Karpas-422 (cell line): ENCODE measurements around the gene MRAP. TPM values are rescaled to one million over a fixed set of nuclear protein-coding genes. Genes with fewer than 3 reads are reported as not detected.
"Not testable (repeated sequence)": the region's sequence is repeated elsewhere in the genome, so short reads cannot be mapped to it uniquely, and the experiment has no call there.

Experiments used
- DNase-seq: peaks from one replicate; pipeline ENCODE4 v3.0.0-alpha.2; 2015
- H2AFZ ChIP-seq: fragments of 200-600 bp; sonication (generic); 2 replicates; pipeline ENCODE4 v1.6.1; 2014; ENCODE audit warnings: antibody characterized with exemption, low read length, mixed read lengths
- H3K27ac ChIP-seq: fragments of 200-600 bp; sonication (generic); 2 replicates; pipeline ENCODE4 v1.5.1; 2014; ENCODE audit warnings: mild to moderate bottlenecking, low read length, moderate library complexity
- H3K27me3 ChIP-seq: fragments of 200-600 bp; sonication (generic); 2 replicates; pipeline ENCODE4 v1.6.1; 2014; ENCODE audit warnings: low read length, mixed read lengths
- H3K36me3 ChIP-seq: fragments of 200-600 bp; sonication (generic); 2 replicates; pipeline ENCODE4 v1.6.1; 2014; ENCODE audit warnings: low read length, mixed read lengths; ENCODE audit not compliant: insufficient read depth
- H3K4me1 ChIP-seq: fragments of 200-600 bp; sonication (generic); 2 replicates; pipeline ENCODE4 v1.6.1; 2014; ENCODE audit warnings: mild to moderate bottlenecking, low read length, mixed read lengths
- H3K4me2 ChIP-seq: fragments of 200-600 bp; sonication (generic); 2 replicates; pipeline ENCODE4 v1.6.1; 2014; ENCODE audit warnings: low read length, low read depth, mild to moderate bottlenecking; ENCODE audit not compliant: poor library complexity, severe bottlenecking
- H3K4me3 ChIP-seq: fragments of 200-600 bp; sonication (generic); 2 replicates; pipeline ENCODE4 v1.5.1; 2014; ENCODE audit warnings: mild to moderate bottlenecking, antibody characterized with exemption, low read length, mixed read lengths
- H3K79me2 ChIP-seq: fragments of 200-600 bp; sonication (generic); 2 replicates; pipeline ENCODE4 v1.6.1; 2014; ENCODE audit warnings: mild to moderate bottlenecking, low read length, mixed read lengths
- H3K9ac ChIP-seq: fragments of 200-600 bp; sonication (generic); 2 replicates; pipeline ENCODE4 v1.6.0; 2014; ENCODE audit warnings: low read length
- H3K9me2 ChIP-seq: fragments of 200-600 bp; sonication (generic), shearing (Covaris generic); replicated peaks from 2 replicates; pipeline ENCODE4 v1.6.0; 2014; ENCODE audit warnings: mild to moderate bottlenecking, low read length, moderate library complexity; ENCODE audit not compliant: insufficient read depth
- H3K9me3 ChIP-seq: fragments of 300-700, 200-600 bp; sonication (generic); 2 replicates; pipeline ENCODE4 v1.6.1; 2014; ENCODE audit warnings: low read length, mixed read lengths
- H4K20me1 ChIP-seq: fragments of 200-600 bp; sonication (generic); 2 replicates; pipeline ENCODE4 v1.6.1; 2014; ENCODE audit warnings: mild to moderate bottlenecking, antibody characterized with exemption, low read length, low read depth; ENCODE audit not compliant: insufficient read depth
- total RNA-seq: library from RNA; depleted of rRNA; stranded (reverse); fragments of >200 nt; shearing (Covaris generic); gene quantifications from 2 replicates; pipeline ENCODE4 v1.2.3, GENCODE V29; 2014; ENCODE audit warnings: low replicate concordance

The MRAP gene
- total RNA-seq, 1 experiment from 2014 or later: not detected

GRCh38 chr21:32302560-32302959, 3.9 kb downstream of the MRAP start:
- Histone ChIP-seq H3K27ac (no peak overlapping the region), H3K4me2 (no peak overlapping the region), H3K4me1 (no peaks in the 10 kb centered on the region), H2AFZ (no peak overlapping the region), H4K20me1 (no peaks in the 10 kb centered on the region), H3K9me3 (no peaks in the 10 kb centered on the region), H3K9ac (no peak overlapping the region), H3K9me2 (no peaks in the 10 kb centered on the region), H3K79me2 (no peaks in the 10 kb centered on the region), H3K36me3 (peaks cover 6% of the 10 kb centered on the region; the same call in 1 of the 2 replicates), H3K4me3 (no peak overlapping the region), H3K27me3 (no peaks in the 10 kb centered on the region)
- DNase-seq: no peak

DNA sequence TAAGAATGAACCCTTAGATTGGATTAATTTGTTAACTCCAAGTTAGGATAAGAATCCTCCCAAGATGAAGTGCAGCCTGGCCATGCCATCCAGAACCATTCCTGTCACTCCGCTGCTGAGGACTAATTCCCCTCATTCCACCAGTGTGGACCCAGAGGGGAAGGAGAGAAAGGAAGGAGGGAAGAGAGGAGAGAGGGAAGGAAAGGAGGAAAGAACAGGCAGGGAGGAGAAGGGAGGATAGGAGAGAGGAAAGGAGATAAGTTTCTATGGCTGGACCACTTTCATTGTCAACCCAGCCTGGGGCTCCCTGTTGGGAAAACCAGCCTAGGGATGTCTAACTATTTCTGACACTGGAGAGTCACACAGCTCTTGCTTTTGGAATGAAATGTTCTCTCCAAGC, 4.7 kb downstream of the MRAP start:
- Histone ChIP-seq H3K4me3 (no peak overlapping the region), H3K9me3 (no peaks in the 10 kb centered on the region), H3K79me2 (no peaks in the 10 kb centered on the region), H3K9ac (no peak overlapping the region), H3K36me3 (peaks cover 6% of the 10 kb centered on the region; the same call in 1 of the 2 replicates), H3K27me3 (no peaks in the 10 kb centered on the region), H3K4me2 (no peak overlapping the region), H4K20me1 (no peaks in the 10 kb centered on the region), H3K9me2 (no peaks in the 10 kb centered on the region), H3K4me1 (no peaks in the 10 kb centered on the region), H2AFZ (no peak overlapping the region), H3K27ac (no peak overlapping the region)
- no peak for DNase-seq

GRCh38 chr21:32304998-32305397, 6.3 kb downstream of the MRAP start:
- DNase-seq: no peak
- no peaks in the 10 kb centered on the region for H3K27me3 ChIP-seq
- H3K9ac ChIP-seq: no peak overlapping the region
- peaks cover 6% of the 10 kb centered on the region; the same call in 1 of the 2 replicates for H3K36me3 ChIP-seq
- no peak overlapping the region for H3K4me2 ChIP-seq
- H4K20me1 ChIP-seq: no peaks in the 10 kb centered on the region
- no peak overlapping the region for H3K27ac ChIP-seq
- no peaks in the 10 kb centered on the region for H3K9me3 ChIP-seq
- no peaks in the 10 kb centered on the region for H3K4me1 ChIP-seq
- no peak overlapping the region for H2AFZ ChIP-seq
- H3K79me2 ChIP-seq: no peaks in the 10 kb centered on the region
- H3K4me3 ChIP-seq: no peak overlapping the region
- H3K9me2 ChIP-seq: no peaks in the 10 kb centered on the region

GRCh38 chr21:32306021-32306780, 7.5 kb downstream of the MRAP start:
- H3K9me2 ChIP-seq: no peaks in the 10 kb centered on the region
- no peaks in the 10 kb centered on the region for H3K9me3 ChIP-seq
- no peaks in the 10 kb centered on the region for H3K79me2 ChIP-seq
- H3K9ac ChIP-seq: no peak overlapping the region
- no peaks in the 10 kb centered on the region for H3K27me3 ChIP-seq
- no peak overlapping the region for H2AFZ ChIP-seq
- no peak overlapping the region for H3K4me2 ChIP-seq
- H3K27ac ChIP-seq: no peak overlapping the region
- DNase-seq: no peak
- H3K4me1 ChIP-seq: no peaks in the 10 kb centered on the region
- no peaks in the 10 kb centered on the region for H4K20me1 ChIP-seq
- H3K4me3 ChIP-seq: no peak overlapping the region
- H3K36me3 ChIP-seq: peaks cover 5% of the 10 kb centered on the region; the same call in 1 of the 2 replicates

- no peak overlapping the region for H2AFZ ChIP-seq
These were observed 9.1 kb downstream of the MRAP start for GRCh38 chr21:32307706-32308105.

DNA sequence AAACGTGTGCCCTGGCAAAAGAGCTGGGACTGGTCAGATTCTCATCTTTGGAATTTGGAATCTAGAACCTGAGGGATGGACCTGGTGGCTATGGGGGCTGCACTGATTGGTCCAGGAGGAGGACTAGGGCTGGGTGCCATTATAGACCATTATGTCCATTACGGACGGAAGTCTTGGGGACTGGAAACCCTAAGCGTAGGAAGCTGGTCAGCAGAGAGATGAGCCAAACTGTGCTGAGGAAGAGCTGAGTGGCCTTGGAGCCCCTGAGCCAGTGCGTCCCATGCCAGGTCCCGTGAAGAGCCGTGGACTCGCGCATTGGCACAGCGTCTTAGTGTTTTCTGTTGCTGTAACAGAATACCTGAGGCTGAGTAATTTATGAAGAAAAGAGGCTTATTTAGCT, 10.0 kb downstream of the MRAP start:
- Histone ChIP-seq H3K27me3 (no peaks in the 10 kb centered on the region), H3K4me1 (no peaks in the 10 kb centered on the region), H3K27ac (no peak overlapping the region), H3K9ac (no peak overlapping the region), H3K9me2 (no peaks in the 10 kb centered on the region), H3K79me2 (peaks cover 6% of the 10 kb centered on the region), H4K20me1 (no peaks in the 10 kb centered on the region), H3K4me3 (no peak overlapping the region), H3K4me2 (no peak overlapping the region), H3K36me3 (no peaks in the 10 kb centered on the region; the same call in 1 of the 2 replicates), H2AFZ (no peak overlapping the region), H3K9me3 (no peaks in the 10 kb centered on the region)
- no peak for DNase-seq

More at GRCh38 chr21:32307706-32308105, 9.1 kb downstream of the MRAP start:
- DNase-seq: no peak
- Histone ChIP-seq H3K36me3 (no peaks in the 10 kb centered on the region; the same call in 1 of the 2 replicates), H3K79me2 (no peaks in the 10 kb centered on the region), H3K27ac (no peak overlapping the region), H3K9me3 (no peaks in the 10 kb centered on the region), H3K4me1 (no peaks in the 10 kb centered on the region), H4K20me1 (no peaks in the 10 kb centered on the region), H3K9ac (no peak overlapping the region), H3K4me3 (no peak overlapping the region), H3K4me2 (no peak overlapping the region), H3K27me3 (no peaks in the 10 kb centered on the region), H3K9me2 (no peaks in the 10 kb centered on the region)

- H3K4me2 ChIP-seq: no peak overlapping the region
- H3K79me2 ChIP-seq: peaks cover 6% of the 10 kb centered on the region
- H2AFZ ChIP-seq: no peak overlapping the region
- no peaks in the 10 kb centered on the region for H4K20me1 ChIP-seq
- no peak for DNase-seq
- H3K4me3 ChIP-seq: no peak overlapping the region
- H3K9ac ChIP-seq: no peak overlapping the region
- H3K9me3 ChIP-seq: no peaks in the 10 kb centered on the region
- H3K9me2 ChIP-seq: no peaks in the 10 kb centered on the region
- H3K27ac ChIP-seq: no peak overlapping the region
- no peaks in the 10 kb centered on the region; the same call in 1 of the 2 replicates for H3K36me3 ChIP-seq
- H3K4me1 ChIP-seq: no peaks in the 10 kb centered on the region
- H3K27me3 ChIP-seq: no peaks in the 10 kb centered on the region
These were observed 11.3 kb downstream of the MRAP start for GRCh38 chr21:32309906-32310460.

- not testable (repeated sequence) for DNase-seq
These were observed 12.3 kb downstream of the MRAP start for GRCh38 chr21:32310976-32311375.

More at GRCh38 chr21:32310976-32311375, 12.3 kb downstream of the MRAP start:
- not testable (repeated sequence) for H4K20me1 ChIP-seq, H3K36me3 ChIP-seq, H3K9me3 ChIP-seq, H3K9ac ChIP-seq, H2AFZ ChIP-seq, H3K9me2 ChIP-seq, H3K79me2 ChIP-seq, H3K4me2 ChIP-seq, H3K4me3 ChIP-seq, H3K4me1 ChIP-seq, H3K27me3 ChIP-seq, H3K27ac ChIP-seq
